Adrenal gland (tissue), 12 donors: ENCODE data around the gene TXNDC11. TPM values are rescaled to one million over a fixed set of nuclear protein-coding genes. Genes with fewer than 3 reads are reported as not detected.

Source experiments
- DNase-seq, 7 donors: peaks; one replicate each; pipeline ENCODE4 v3.0.0-alpha.2; 2019 to 2020
- H3K27ac ChIP-seq, 5 donors: fragments of 200-600 bp; sonication (generic) in 4 of 5; 1 replicate in 3 of 5; 2 replicates in 2 of 5; pipeline versions ENCODE4 v1.5.1 to v1.8.0; 2016 to 2020; ENCODE audit warnings: mild to moderate bottlenecking in 1 of 5
- H3K27me3 ChIP-seq: fragments of 200-600 bp; 2 replicates; pipeline ENCODE4 v1.8.0; 2021
- H3K36me3 ChIP-seq, 2 donors: fragments of 200-600 bp; replicated peaks in 1 of 2; 1 replicate in 1 of 2; 2 replicates in 1 of 2; pipeline versions ENCODE4 v1.5.1 to v1.8.0; 2018 to 2022
- H3K4me1 ChIP-seq, 2 donors: fragments of 200-600 bp; replicated peaks in 1 of 2; 1 replicate in 1 of 2; 2 replicates in 1 of 2; pipeline versions ENCODE4 v1.5.1 to v1.8.0; 2018 to 2021
- H3K4me3 ChIP-seq, 4 donors: fragments of 200-600 bp; sonication (generic) in 3 of 4; one replicate each; pipeline ENCODE4 v1.5.1; 2016 to 2018
- H3K9me3 ChIP-seq, 3 donors: fragments of 200-600 bp; sonication (generic) in 1 of 3; replicated peaks in 1 of 3; 1 replicate in 2 of 3; 2 replicates in 1 of 3; pipeline versions ENCODE4 v1.5.1 to v1.8.0; 2016 to 2021
- POLR2A ChIP-seq, 2 donors: fragments of 450-650 bp; IDR thresholded peaks; one replicate each; pipeline ENCODE4 v1.6.1; 2017; ENCODE audit warnings: antibody characterized with exemption in 2 of 2, mild to moderate bottlenecking in 2 of 2, moderate library complexity in 1 of 2
- WGBS, 4 donors: extraction: QIAGEN DNeasy Blood & Tissue Kit in 2 of 4; methylation state at CpG; one replicate each; pipeline versions ENCODE4 v1.1.5 to v1.1.7; 2013 to 2017; 5-methylcytosine and 5-hydroxymethylcytosine counted together
- intact Hi-C, 2 donors: fragments of 100-400 bp; cut with DNase I; formaldehyde crosslinking; loops; one replicate each; pipeline versions ENCODE4 v1.14.1 to v1.15.0; 2022 to 2023
- polyA plus RNA-seq, 3 donors: library from polyadenylated mRNA; stranded (reverse); fragments of 200-250 nt in 2 of 3; fragments of 350-450 nt in 1 of 3; fragmentation: Illumina TruSeq in 1 of 3; extraction: RNeasy Lipid Tissue Mini Kit (QIAGEN cat#74804) in 1 of 3; gene quantifications; one replicate each; pipeline ENCODE4 v1.2.3, GENCODE V29; 2013 to 2014
- total RNA-seq, 9 donors: library from RNA; depleted of rRNA in 4 of 9; stranded (reverse); fragments of >200 nt in 4 of 9; fragments of 120-200 nt in 1 of 9; fragmentation: NEBNext Ultra II Directional in 1 of 9; extraction: Animal tissue kit (Norgen Biotek cat#: 25700) in 1 of 9; gene quantifications; one replicate each; pipeline versions ENCODE4 v1.1.0 to v1.2.4, GENCODE V29; 2013 to 2023
- TF ChIP-seq, protein P1 (sequence below), 6 experiments: fragments of 450-650 bp in 4 of 6; fragments of 200-600 bp in 2 of 6; sonication (generic) in 1 of 6; IDR thresholded peaks; 1 replicate in 5 of 6; 2 replicates in 1 of 6; pipeline versions ENCODE4 v1.5.1 to v1.8.0; 2016 to 2021; ENCODE audit warnings: antibody characterized with exemption in 6 of 6, mild to moderate bottlenecking in 2 of 6, moderate library complexity in 1 of 6
- donor health status: healthy with polysubstance abuse.
- donor health status: Bipolar disorder and iron deficiency.
- donor health status: DM: yes; HTN: yes; CAD: no.
- donor health status: DM: no; HTN: no; CAD: no.
- donor health status: DM: no; HTN: no; CAD: no.
- donor health status: DM: yes; HTN: yes; CAD: no.

TXNDC11 gene
- total and polyA plus RNA-seq, 12 donors: 33.5 to 78.1 (median 50.4) TPM

DNA sequence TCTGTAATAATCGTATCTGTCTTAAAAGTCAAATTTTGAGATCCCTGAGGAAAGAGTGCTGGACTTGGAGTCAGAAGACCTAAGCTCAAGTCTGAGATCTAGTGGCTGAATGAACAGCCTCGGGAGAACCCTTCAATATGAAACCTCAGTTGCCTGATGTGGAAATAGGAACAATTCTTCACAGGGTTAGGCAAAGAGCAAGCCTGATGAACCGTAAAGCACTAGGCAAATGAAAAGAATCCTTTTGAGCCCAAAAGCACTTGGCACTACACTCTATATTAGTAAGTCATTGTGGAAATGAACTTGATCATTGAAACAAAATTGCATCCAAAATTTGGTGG, 20.2 kb downstream of the TXNDC11 start:
- H3K36me3 ChIP-seq: peaks cover 0 to 42% of the 10 kb centered on the region in 2 donors
- H3K4me3 ChIP-seq: no peak overlapping the region
- no peak overlapping the region for H3K27ac ChIP-seq
- H3K9me3 ChIP-seq: no peaks in the 10 kb centered on the region
- no peak for DNase-seq
- no peaks in the 10 kb centered on the region for H3K4me1 ChIP-seq
- H3K27me3 ChIP-seq: no peaks in the 10 kb centered on the region
- no peak for TF ChIP-seq POLR2A (IDR thresholded peaks at IDR 0.05)
- TF ChIP-seq, protein P1, sequence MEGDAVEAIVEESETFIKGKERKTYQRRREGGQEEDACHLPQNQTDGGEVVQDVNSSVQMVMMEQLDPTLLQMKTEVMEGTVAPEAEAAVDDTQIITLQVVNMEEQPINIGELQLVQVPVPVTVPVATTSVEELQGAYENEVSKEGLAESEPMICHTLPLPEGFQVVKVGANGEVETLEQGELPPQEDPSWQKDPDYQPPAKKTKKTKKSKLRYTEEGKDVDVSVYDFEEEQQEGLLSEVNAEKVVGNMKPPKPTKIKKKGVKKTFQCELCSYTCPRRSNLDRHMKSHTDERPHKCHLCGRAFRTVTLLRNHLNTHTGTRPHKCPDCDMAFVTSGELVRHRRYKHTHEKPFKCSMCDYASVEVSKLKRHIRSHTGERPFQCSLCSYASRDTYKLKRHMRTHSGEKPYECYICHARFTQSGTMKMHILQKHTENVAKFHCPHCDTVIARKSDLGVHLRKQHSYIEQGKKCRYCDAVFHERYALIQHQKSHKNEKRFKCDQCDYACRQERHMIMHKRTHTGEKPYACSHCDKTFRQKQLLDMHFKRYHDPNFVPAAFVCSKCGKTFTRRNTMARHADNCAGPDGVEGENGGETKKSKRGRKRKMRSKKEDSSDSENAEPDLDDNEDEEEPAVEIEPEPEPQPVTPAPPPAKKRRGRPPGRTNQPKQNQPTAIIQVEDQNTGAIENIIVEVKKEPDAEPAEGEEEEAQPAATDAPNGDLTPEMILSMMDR (IDR thresholded peaks at IDR 0.05): no peak
- intact Hi-C loops: no loop called here
- WGBS, 4 donors: 86 to 91% (median 89%) methylated on average over 3 of the region's 3 CpGs

DNA sequence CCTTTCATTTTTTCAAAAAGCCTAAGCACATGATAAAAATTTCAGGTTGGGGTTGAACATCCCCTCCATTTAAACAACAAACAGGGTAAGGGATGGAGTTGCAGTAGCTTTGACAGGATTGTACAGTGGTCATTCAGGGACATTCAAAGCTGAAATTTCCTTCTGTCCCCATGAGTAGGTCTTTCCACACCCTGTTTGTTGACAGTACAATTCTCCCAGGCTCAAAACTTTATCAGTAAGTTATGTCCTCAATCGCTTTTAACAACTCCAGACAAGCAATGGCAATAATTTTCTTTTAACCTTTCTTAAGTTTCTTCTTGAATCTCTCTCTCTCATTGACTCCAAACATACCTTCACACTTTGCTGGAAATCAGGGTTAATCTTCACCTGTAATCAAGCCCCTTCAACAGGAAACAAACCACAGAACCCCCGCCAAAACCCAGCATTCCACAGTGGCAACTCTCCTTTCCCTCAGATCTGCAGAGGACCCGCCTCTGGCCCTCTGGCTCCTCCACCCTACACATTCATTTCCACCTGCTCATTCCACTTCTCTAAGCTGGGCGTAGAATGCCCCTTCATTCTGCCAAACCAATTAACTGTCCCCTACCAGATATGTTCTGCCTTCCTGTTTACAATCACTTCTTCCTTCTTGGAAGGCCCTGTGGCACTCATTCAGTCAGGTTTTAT, 20.7 kb downstream of the TXNDC11 start:
- H3K27ac ChIP-seq: no peak overlapping the region
- no peak for DNase-seq
- no peaks in the 10 kb centered on the region for H3K9me3 ChIP-seq
- 88 to 92% (median 91%) methylated on average over 4 of the region's 4 CpGs for WGBS, 4 donors
- H3K4me3 ChIP-seq: no peak overlapping the region
- H3K27me3 ChIP-seq: no peaks in the 10 kb centered on the region
- H3K4me1 ChIP-seq: no peaks in the 10 kb centered on the region
- intact Hi-C loops: no loop called here
- H3K36me3 ChIP-seq: peaks cover 0 to 42% of the 10 kb centered on the region in 2 donors
- TF ChIP-seq, protein P1 (IDR thresholded peaks at IDR 0.05): no peak
- TF ChIP-seq POLR2A (IDR thresholded peaks at IDR 0.05): no peak

DNA sequence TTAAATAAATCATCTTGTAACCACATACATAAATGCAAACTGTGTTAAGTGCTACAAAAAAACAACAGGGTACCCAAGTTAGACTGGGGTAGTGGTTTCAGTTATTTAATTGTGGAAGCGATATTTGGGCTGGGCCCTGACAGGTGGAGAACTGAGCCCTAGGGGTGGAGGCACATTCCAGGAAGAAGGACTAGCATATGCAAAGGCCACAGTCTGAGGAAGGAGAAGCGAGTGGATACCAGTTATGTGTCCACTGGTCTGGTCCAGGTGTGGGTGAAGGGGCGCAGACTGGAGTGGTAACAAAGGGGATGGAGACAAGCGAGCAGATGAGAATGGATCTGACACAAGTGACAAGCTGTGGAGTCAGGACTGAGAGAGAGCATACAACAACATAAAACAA, 22.9 kb downstream of the TXNDC11 start:
- H3K36me3 ChIP-seq: peaks cover 0 to 27% of the 10 kb centered on the region in 2 donors
- no peak for DNase-seq
- H3K4me3 ChIP-seq: no peak overlapping the region
- no peaks in the 10 kb centered on the region for H3K9me3 ChIP-seq
- H3K27me3 ChIP-seq: no peaks in the 10 kb centered on the region
- intact Hi-C loops: loop anchor here (5.0 to 10.0 kb wide), 3 partner anchors 75 to 322 kb away; no protein-coding TSS in a partner anchor
- 96 to 97% (median 97%) methylated on average over 4 of the region's 4 CpGs for WGBS, 4 donors
- no peak overlapping the region for H3K27ac ChIP-seq
- TF ChIP-seq POLR2A (IDR thresholded peaks at IDR 0.05): no peak
- TF ChIP-seq, protein P1 (IDR thresholded peaks at IDR 0.05): no peak
- no peaks in the 10 kb centered on the region for H3K4me1 ChIP-seq

DNA sequence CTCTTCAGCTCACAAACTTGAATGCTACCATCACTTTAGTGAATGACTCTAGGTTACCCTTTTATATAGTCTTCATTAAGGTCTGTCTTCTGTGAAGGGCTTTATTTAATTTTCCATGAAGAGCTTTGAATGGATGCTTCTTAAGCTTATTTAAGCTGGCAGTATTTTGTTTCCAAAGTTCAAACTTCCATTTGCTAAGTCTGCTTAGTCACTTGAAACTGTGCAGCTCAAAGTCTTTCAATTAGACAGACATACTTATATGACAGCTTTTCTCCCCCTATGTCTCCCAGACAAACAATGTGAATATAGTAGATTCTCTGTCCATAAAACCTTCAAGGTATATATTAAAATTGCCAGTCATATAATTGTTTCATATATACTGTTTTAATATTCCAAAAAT, 23.5 kb downstream of the TXNDC11 start:
- DNase-seq: no peak
- Histone ChIP-seq H3K4me3 (no peak overlapping the region), H3K27ac (no peak overlapping the region), H3K4me1 (no peaks in the 10 kb centered on the region), H3K9me3 (no peaks in the 10 kb centered on the region), H3K27me3 (no peaks in the 10 kb centered on the region), H3K36me3 (peaks cover 0 to 23% of the 10 kb centered on the region in 2 donors)
- intact Hi-C loops: loop anchor here (5.0 to 10.0 kb wide), 3 partner anchors 74 to 322 kb away; no protein-coding TSS in a partner anchor
- TF ChIP-seq, protein P1 (IDR thresholded peaks at IDR 0.05): no peak
- TF ChIP-seq POLR2A (IDR thresholded peaks at IDR 0.05): no peak
